C4-2B (cell line): ENCODE measurements around the gene ESYT1.

ENCODE experiments used
- H3K27ac ChIP-seq: fragments of 450-650 bp; 2 replicates; pipeline ENCODE4 v1.5.1; 2017
- CTCF ChIP-seq: fragments of 450-650 bp; conservative IDR thresholded peaks from 2 replicates; pipeline ENCODE4 v1.5.1; 2017; ENCODE audit warnings: mild to moderate bottlenecking
- ZFX ChIP-seq: fragments of 450-650 bp; IDR thresholded peaks from 2 replicates; pipeline ENCODE4 v1.6.1; 2017

Gene ESYT1

DNA sequence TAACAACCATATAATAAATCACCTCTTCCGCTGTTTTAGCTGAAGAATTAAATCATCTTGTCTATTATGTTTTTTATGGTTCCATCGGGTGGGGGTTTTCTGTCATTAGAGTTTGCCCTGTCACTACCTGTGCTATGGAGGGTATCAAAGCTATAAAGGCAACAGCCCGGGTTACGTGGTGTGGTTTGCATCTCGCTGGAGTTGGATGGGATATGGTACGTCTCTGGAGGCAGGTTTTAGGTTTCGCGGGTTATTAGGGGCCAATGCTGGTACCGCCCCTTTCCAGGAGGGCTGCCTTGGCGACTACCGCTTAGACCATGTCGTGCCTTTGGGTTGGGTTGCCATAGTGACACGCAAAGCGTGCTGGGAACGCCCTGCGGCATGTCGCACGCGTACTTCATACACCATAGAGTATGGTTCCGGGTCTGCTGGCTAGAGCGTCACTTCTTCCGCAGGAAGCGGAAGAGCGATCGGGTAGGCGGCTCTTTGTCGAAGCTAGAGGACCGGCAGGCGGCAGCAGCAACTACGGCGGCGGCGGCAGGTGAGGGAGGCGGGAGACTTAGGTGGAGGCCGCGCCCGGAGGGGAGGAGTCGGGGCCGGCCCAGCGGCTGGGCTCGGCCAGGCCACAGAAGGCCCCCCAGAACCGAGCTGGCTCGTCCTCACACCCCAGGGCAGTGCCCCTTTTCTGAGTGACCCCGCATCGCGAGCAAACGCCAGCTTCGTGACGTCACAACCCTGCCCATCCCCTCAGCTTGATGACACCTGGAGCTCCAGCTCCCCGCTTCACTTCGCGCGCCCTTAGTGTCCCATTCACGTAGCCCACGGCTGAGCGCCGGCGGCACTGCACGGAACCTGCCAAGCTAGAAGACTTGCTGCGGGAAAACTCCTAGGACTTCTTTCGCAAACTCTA, 10.0 kb upstream of the ESYT1 start, which contains the start of gene ZC3H10:
ZC3H10 (plus strand) TSS at position 489 of the 910 bp plus-strand sequence. CDS start 2,297 bp downstream, outside the sequence.
- peak within 1 kb of the TSS; percentile 96 for H3K27ac ChIP-seq
- peak; percentile 63 for TF ChIP-seq CTCF
- TF ChIP-seq ZFX = peak; percentile 56

DNA sequence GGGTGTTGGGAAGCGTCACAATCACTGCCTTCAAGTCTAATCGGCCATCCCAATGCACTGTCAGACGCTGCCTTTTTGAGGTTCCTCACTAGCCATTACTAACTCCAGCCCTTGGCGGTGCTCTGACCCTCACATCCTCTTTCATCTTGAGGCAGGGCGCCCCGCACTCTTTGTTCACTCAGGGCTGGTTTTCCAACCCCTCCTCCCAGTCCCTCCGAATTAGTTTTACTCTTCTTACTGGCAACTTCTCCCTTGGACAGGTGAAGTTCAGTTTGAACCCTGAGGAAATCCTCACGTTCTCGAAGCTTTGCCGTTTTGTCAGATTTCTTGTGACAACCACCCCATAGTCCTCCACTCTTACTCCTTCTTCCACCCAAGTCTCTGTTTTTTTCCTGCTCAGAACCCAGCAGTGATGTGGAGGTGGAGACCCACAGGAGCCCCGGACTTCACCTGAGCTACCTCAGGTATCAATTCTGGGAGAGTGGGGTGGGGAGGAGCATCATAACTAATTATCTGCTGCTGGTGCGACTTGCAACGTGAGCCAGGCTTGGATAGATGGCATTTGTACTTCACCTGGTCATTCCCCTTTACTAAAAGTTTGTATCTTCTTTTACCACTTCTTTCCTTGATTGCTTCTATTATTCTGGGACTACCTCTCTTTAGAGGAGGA, 9.2 kb upstream of the ESYT1 start:
- TF ChIP-seq CTCF (no peak), ZFX (no peak)
- H3K27ac ChIP-seq = peak overlapping the region; percentile 96

DNA sequence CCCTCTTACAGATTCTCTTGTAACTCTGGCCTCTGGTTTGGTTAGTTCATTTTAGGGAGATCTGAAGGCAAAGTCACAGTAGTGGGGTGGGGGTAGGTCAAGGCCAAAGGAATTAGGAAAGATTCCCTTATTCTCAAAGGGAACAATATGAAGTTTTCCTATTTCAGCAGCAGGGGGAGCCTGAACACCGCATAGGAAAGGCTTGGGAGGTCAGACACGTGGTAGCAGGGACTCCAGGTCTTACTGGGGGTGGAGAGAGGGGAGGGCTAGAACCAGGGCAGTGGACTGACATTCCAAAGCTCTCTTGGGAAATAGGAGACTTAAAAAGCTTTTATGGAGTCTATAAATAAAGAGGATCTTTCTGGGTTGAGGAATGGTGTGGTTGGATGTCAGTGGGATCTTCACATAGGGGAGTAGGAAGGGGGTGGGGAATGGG, 8.7 kb upstream of the ESYT1 start:
- peak overlapping the region; percentile 96 for H3K27ac ChIP-seq
- TF ChIP-seq CTCF (peak; percentile 93), ZFX (no peak)

GRCh38 chr12:56120158-56120846, 7.8 kb upstream of the ESYT1 start:
- H3K27ac ChIP-seq = peak overlapping the region; percentile 96; the same call in 1 of the 2 replicates
- no peak for TF ChIP-seq CTCF
- no peak for TF ChIP-seq ZFX

- H3K27ac ChIP-seq = no peak overlapping the region
- TF ChIP-seq ZFX = no peak
- no peak for TF ChIP-seq CTCF
Measured at GRCh38 chr12:56121204-56121870, 6.7 kb upstream of the ESYT1 start.

DNA sequence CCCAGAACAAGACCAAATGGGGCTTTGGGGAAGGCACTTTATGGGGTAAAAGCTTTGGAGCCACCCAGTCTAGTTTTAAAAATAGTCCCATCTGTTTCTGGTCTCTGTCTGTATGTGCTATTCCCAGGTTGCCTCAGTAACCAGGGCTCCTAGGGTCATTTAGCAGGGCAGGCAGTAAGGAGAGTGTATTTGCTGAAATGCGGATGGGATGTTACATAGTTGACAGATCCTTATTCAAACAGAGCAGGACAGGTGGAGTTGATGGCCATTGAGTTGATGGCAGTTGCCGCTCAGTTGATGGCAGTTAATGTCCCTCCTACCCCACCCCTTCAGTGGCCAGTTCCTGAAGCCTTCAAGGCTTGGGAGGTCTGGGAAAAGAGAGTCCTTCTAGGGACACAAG, 5.4 kb upstream of the ESYT1 start:
- no peak overlapping the region for H3K27ac ChIP-seq
- TF ChIP-seq CTCF (no peak), ZFX (no peak)
